OCI-M2 (cell line): ENCODE results near the gene ARSK.
"Not testable (repeated sequence)": the region's sequence is repeated elsewhere in the genome, so short reads cannot be mapped to it uniquely, and the experiment has no call there.

Experiments
- DNase-seq: peaks from one replicate; lab custom pipeline; 2025; ENCODE audit not compliant: unreplicated experiment; lab: John Stamatoyannopoulos, UW

Gene ARSK

DNA sequence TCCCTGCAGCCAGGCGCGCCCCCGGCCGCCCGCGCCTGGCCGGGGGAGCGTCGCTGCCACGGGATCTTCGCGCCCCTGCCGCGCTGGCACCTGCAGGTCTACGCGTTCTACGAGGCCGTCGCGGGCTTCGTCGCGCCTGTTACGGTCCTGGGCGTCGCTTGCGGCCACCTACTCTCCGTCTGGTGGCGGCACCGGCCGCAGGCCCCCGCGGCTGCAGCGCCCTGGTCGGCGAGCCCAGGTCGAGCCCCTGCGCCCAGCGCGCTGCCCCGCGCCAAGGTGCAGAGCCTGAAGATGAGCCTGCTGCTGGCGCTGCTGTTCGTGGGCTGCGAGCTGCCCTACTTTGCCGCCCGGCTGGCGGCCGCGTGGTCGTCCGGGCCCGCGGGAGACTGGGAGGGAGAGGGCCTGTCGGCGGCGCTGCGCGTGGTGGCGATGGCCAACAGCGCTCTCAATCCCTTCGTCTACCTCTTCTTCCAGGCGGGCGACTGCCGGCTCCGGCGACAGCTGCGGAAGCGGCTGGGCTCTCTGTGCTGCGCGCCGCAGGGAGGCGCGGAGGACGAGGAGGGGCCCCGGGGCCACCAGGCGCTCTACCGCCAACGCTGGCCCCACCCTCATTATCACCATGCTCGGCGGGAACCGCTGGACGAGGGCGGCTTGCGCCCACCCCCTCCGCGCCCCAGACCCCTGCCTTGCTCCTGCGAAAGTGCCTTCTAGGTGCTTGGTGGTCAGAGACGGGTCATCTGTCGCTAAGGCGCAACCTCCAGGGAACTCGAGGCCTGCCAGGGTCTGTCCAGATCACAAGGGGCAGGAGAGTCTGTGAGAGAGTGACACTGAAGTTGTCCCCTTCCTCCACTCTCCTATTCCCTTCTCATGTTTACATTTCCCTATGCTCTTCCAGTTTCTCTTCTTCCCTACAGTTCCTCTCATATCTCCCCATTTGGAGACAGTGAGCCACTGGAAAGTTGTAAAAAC is 66.3 kb downstream of the ARSK start:
- no peak for DNase-seq

DNA sequence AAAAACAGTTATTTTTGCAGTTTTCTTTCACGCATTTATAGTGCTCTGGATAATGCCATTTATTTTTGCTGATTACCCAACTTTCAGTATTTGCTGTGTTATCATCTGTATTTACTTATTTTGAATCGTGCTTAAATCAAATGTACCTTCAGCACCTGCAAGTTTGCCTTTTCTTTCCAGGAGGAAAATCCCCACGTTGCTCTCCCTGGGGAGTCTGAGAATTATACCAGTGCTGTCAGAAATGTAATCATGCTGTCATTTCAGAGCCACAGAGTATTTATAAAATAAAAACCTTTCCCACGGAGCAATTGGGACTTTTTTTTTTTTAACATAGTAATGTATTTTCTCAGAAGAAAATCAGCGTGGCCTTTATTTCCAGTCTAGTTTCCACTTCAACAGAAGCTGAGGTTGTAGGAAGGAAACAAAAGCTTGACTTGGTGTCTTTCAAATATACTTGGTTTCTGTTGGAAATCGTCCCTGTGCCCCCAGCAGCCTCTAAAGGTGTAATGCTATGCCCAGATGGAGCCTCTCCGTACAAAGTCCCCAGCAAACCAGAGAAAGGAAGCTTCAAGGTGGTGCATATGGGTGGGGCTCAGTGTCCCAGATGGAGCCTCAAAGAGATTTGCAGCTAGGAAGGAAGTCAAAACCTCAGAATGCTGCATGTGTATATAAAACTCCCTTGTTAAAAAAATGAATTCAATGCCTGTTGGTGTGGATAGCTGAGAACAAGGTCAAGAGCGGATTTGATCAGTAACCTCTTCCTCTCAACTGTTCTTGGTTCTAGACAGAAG is 67.1 kb downstream of the ARSK start:
- no peak for DNase-seq

DNA sequence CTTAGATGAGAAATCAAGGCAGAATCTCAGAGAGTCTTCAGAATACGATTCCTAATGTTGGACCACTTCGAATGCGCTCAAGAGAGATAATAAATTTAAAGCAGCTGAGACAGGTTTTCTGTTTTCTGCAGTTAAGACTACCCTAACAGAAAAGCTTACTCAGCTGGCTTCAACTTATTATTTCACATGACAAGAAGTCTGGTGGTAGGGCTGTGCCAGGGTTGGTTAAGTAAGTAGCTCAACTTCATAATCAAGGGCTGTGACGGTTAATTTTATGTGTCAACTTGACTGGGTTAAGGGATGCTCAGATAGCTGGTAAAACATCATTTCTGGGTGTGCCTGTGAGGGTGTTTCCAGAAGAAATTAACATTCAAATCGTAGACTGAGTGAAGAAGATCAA is 68.8 kb downstream of the ARSK start:
- DNase-seq = no peak

DNA sequence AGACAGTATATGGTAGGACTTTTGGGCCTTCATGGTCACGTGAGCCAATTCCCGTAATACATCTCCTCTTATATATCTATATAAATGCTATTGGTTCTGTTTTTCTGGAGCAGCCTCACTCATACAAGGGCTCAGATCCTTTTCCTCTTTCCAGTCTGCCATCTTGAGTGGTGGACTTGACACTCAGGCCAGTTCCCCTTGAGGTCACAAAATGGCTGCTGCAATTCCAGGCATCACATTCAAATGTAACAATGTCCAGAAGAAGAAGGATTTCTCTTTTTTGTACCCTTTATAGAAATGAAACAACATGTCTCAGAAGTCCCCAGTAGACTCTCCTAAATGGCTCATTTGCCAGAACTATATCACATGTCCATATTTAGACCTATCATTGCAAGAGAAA is 69.5 kb downstream of the ARSK start:
- no peak for DNase-seq

DNA sequence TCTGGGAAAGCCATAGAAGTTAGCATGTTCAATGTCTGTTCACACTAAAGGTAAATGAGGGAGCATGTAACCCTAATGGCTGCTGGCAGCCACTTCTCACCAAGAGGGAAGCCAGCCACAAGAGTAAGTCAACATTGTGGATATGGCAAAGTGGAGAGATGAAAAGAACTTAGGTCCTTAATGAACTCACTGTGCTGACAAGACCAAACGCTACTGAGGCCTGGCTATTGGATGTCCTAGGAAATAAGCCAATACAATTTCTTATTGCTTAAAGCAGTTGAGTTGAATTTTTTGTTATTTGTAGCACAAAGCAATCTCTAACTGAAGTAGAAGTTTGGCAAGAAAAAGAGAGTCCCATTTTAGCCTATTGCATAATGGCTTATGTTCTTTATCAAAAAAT is 71.8 kb downstream of the ARSK start:
- no peak for DNase-seq

DNA sequence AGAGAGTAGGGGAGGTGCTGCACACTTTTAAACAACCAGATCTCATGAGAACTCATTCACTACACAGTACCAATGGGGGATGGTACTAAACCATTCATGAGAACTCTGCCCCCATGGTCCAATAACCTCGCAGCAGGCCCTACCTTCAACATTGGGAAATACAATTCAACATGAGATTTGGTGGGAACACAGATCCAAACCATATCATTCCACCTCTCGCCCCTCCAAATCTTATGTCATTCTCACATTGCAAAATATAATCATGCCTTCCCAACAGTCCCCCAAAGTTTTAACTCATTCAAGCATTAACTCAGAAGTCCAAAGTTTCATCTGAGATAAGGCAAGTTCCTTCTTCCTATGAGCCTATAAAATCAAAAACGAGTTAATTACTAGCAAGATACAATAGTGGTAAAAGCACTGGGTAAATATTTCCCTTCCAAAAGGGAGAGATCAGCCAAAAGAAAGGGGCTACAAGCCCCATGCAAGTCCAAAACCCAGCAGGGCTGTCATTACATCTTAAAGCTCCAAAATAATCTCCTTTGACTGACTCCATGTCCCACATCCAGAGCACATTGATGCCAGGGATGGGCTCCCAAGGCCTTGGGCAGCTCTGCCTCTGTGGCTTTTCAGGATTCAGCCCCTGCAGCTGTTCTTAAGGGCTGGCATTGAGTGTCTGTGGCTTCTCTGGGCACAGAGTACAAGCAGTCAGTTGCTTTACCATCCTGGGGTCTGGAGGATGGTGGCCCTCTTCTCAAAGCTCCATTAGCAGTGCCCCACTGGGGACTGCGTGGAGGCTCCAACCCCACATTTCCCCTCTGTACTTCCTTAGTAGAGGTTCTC is 73.3 kb downstream of the ARSK start:
- DNase-seq = no peak

DNA sequence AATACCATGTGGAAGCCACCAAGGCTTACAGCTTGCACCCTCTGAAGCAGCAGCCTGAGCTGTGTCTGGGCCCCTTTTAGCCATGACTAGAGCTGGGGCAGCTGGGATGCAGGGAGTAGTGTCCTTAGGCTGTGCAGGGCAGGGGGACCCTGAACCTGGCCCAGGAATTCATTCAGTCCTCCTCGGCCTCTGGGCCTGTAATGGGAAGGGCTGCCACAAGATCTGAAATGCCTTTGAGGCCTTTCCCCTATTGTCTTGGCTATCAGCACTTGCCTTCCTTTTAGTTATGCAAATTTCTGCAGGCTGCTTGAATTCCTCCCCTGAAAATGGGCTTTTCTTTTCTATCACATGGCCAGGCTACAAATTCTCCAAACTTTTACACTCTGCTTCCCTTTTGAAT is 74.0 kb downstream of the ARSK start:
- DNase-seq = no peak

DNA sequence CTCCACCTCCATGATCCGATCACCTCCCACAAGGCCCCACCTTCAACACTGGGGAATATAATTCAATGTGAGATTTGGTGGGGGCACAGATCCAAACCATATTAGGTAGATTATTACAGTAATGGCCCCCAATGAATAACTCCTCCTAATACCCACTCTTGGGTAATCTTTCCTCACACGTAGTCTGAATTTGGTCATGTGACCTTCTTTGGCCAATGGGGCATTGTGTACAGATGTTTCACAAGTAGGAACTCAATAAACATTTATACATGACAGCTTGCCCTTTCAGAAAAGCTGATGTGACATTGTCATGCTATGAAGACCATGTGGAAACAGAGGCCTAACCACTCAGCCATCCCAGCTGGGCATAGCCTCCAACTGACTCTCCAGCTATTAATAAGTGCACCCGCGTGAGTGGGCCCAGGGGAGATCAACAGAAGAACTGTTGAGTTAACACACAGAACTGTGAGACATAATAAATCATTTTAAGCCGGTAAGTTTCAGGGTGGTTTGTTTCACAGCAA is 75.6 kb downstream of the ARSK start:
- no peak for DNase-seq

DNA sequence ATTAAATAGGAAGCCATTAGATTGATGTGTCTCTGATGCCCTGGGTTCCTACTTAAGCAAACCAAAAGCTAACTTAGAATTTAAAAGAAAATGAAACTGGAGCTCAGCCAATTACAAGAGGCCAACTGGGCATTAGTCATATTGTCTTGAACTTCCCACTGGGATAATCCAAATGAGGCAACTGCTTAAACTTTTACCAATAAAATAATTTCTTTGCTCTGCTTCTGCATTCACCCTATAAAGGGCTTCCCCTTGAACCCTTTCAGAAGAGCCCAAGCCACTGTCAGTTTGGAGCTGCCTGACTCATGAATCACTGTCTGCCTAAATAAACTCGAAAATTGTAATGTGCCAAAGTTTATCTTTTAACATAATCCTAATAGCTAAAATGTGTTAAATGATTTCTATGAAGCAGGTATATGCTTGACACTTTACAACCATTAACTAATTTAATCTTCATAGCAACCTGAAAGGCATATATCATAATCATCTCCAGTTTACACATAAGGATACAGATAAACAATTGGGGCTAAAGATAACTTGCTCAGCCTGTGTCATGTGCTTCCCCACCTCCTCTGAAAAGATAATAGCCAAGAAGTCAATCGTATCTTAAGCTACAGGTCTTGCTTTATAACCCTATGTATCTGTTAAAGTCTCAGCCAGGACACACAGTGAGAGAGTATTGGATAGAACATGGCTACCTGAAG is 76.5 kb downstream of the ARSK start:
- no peak for DNase-seq

DNA sequence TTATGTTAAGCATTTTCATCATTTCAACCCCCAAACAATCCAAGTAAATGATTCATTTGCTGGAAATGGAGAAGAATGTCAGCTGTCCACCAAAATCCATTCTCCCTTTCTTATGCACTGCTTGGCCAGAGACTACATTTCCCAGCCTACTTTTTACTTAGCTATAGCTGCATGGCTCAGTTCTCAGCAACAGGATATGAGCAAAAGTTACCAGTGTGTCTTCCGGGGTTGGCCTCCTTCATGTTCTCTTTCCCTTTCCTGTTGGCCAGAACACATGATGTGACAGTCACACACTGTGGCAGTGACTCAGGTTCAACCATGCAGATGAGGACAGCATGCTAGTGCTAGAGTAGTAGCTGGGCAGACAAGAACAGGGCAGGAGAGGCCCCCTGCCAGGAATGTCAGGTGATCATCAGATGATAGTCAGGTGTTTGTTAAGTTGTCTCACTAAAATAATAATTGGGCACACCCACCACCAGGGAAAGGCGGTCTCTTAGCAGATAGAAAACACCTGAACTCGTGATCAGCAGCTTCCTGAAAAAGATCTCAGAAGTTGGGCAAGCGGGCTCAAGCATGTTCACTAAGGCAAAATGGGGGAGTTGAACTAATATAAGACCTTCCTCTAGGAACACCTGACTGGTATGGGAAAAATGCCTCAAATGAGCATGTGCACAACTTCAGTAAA is 77.2 kb downstream of the ARSK start:
- no peak for DNase-seq

DNA sequence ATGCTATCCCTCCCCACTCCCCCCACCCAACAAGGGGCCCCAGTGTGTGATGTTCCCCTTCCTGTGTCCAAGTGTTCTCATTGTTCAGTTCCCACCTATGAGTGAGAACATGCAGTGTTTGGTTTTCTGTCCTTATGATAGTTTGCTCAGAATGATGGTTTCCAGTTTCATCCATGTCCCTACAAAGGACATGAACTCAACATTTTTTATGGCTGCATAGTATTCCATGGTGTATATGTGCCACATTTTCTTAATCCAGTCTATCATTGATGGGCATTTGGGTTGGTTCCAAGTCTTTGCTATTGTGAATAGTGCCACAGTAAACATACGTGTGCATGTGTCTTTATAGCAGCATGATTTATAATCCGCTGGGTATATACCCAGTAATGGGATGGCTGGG is 78.0 kb downstream of the ARSK start:
- not testable (repeated sequence) for DNase-seq

DNA sequence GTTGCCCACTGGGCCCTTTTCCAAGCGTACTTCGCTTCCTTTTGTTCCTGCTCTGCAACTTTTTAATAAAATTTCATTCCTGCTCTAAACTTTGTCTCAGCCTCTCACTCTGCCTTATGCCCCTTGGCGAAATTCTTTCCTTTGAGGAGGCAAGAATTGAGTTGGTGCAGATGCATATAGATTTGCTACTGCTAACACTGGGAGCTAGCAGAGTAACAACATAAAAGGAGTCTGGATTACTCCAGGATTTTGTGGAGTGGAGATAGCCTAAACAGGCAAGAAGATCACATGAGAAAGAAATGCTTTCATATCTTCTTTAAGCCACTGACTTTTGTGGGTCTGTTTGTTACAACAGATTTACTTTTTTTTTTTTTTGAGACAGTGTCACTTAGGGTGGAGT is 78.8 kb downstream of the ARSK start:
- no peak for DNase-seq

DNA sequence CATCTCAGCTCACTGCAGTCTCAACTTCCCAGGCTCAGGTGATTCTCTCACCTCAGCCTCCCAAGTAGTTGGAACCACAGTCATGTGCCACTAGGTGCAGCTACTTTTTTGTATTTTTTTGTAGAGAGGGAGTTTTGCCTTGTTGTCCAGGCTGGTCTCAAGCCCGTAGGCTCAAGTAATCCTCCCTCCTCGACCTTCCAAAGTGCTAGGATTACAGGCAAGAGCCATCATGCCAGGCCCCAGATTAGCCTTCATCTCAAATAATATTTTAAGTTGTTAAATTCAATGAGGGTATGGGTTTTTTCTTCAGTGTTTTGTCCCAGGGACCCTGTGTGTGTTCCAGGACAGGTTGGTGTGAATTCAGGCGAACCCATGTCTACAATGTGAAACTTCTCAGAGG is 79.2 kb downstream of the ARSK start:
- DNase-seq = no peak

DNA sequence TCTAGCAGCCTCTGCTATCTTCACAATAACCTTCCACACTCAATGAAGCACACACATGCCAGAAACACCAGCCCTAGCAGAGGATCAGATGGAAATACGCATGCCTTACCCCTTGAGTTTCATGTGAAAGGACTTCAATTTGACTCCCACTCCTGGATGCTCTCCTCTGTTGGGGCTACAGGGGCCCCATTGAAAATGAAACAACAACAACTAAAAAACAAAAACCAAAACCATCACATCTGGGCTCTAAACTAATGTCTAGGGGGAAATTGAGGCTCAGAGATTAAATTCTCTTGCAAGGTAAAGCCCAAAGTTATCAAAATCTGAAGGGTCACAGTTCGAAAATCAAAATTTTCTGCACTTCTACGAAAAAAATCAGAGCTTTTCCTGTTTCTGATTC is 83.7 kb downstream of the ARSK start:
- DNase-seq = no peak

DNA sequence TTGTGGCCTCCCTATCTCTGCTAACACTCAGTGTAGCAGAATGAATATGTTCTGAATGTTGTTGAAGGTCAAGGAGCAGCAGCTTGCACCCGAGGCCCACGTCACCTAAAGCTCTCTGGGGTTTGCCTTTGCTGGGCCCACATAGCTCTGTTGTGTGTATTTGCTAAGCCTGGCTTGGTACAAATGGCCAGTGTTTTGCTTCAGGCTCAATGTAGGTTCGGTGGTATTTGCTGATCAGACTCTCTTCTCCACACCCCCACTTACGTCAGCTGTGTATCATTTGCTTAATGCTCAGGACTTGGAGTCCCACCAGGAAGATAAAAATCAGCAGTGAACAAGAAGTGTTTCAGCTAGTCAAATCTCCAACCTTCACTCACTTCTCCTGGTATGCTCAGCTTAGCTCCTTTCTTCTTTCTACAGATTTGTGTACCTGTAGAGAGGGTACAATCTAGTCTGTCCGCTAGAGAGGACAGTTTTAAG is 86.9 kb downstream of the ARSK start:
- DNase-seq = no peak

DNA sequence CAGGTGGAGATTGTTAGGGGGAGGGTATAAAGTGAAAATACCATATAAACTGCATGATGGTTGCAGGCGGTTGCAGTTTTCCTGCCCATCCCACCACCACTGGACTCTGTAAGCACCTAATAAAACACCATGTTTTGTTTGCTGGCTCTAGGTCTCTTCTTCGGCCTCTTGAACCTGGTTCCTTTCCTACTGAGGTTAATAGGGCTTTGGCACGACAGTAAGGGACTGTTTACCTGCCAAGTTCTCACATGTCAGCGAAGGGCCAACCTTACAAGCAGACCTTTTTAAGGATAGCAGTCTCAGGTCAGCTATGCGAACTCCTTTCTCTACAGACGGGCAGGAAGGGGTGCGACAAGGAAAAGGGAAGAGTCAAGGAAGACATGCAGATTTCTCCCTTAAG is 88.3 kb downstream of the ARSK start:
- no peak for DNase-seq

DNA sequence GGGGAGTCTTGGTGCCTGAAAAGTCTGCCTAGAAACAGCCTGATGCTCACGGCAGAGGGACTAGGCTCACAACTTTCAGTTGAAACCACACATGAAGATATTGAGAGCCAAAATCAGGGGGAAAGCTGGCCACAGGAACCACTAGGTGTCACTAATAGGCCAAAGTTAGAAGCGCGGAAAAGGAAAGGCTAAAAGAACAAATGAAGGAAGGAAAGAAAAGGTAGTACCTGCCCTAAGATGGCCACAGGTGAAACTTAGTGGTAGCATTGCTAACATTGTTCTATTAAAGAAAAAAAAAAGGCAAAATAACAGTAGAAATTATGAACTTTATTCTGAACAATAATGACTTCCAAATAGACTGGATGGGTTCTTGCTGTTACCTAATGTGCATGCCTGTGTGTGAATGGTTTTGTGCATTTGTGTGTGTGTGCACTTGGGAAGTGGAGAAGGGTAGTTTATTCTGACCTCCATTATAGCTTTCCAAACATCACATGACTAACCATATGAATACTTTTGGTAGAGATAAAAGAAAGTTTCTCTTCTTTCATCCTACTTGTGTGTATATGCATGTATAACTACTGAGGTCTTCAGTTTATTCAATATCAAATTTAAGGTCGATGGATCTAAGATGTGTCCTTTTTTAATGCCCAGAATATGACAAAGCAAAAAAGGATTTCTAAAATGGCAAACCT is 89.6 kb downstream of the ARSK start:
- no peak for DNase-seq

DNA sequence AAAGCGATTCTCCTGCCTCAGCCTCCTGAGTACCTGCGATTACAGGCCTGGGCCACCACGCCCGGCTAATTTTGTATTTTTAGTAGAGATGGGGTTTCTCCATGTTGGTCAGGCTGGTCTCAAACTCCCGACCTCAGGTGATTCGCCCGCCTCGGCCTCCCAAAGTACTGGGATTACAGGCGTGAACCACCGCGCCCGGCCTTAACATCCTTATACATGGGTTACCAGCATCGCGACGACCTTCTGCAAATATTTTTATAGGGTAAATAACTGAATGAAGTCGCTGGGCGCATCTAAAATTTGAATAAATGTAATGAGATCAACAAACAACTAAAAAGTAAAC is 91.3 kb downstream of the ARSK start:
- DNase-seq = not testable (repeated sequence)
